Measurements from ENCODE around the gene TRMT61B.

DNA sequence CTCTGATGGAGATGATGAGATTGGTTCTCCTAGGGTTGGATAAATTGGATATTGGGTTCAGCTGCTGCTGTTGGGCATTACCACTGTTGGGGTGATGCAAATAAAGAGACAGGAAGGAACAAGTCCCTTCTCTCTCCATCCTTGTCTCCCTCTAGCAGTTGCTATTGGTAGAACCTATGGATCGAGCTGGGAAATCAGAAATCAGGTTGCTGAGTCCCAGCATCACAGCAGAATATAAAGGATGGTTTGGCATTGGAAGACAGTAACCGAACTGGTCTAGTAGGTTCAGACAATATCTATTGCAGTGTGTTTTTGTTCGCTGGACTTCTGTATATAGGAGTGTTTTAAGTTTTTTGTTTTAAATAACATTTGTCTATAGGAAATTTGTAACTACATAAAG is 32.5 kb upstream of the TRMT61B start:
- TF ChIP-seq FOXM1 (CRISPR knock-in tag; IDR thresholded peaks at IDR 0.05), result no peak
- no peak for TF ChIP-seq ZNF772 (CRISPR knock-in tag; IDR thresholded peaks at IDR 0.05)
- TF ChIP-seq, protein P1, sequence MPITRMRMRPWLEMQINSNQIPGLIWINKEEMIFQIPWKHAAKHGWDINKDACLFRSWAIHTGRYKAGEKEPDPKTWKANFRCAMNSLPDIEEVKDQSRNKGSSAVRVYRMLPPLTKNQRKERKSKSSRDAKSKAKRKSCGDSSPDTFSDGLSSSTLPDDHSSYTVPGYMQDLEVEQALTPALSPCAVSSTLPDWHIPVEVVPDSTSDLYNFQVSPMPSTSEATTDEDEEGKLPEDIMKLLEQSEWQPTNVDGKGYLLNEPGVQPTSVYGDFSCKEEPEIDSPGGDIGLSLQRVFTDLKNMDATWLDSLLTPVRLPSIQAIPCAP (CRISPR knock-in tag; IDR thresholded peaks at IDR 0.05; ENCODE audit: low read depth), result no peak
- TF ChIP-seq POLR2A (IDR thresholded peaks at IDR 0.05; ENCODE audit: insufficient read depth in 1 of 2, low read depth in 2 of 2, low read length in 2 of 2), result no peak
- no peak for TF ChIP-seq HDAC6 (IDR thresholded peaks at IDR 0.05; ENCODE audit: low read depth, low read length)
- no peak for TF ChIP-seq CEBPG (CRISPR knock-in tag; IDR thresholded peaks at IDR 0.05)
- TF ChIP-seq, protein P2, sequence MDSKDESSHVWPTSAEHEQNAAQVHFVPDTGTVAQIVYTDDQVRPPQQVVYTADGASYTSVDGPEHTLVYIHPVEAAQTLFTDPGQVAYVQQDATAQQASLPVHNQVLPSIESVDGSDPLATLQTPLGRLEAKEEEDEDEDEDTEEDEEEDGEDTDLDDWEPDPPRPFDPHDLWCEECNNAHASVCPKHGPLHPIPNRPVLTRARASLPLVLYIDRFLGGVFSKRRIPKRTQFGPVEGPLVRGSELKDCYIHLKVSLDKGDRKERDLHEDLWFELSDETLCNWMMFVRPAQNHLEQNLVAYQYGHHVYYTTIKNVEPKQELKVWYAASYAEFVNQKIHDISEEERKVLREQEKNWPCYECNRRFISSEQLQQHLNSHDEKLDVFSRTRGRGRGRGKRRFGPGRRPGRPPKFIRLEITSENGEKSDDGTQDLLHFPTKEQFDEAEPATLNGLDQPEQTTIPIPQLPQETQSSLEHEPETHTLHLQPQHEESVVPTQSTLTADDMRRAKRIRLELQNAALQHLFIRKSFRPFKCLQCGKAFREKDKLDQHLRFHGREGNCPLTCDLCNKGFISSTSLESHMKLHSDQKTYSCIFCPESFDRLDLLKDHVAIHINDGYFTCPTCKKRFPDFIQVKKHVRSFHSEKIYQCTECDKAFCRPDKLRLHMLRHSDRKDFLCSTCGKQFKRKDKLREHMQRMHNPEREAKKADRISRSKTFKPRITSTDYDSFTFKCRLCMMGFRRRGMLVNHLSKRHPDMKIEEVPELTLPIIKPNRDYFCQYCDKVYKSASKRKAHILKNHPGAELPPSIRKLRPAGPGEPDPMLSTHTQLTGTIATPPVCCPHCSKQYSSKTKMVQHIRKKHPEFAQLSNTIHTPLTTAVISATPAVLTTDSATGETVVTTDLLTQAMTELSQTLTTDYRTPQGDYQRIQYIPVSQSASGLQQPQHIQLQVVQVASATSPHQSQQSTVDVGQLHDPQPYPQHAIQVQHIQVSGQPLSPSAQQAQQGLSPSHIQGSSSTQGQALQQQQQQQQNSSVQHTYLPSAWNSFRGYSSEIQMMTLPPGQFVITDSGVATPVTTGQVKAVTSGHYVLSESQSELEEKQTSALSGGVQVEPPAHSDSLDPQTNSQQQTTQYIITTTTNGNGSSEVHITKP (CRISPR knock-in tag; IDR thresholded peaks at IDR 0.05; ENCODE audit: low read depth), result no peak
